NCI-H226 (cell line): ENCODE results near the gene CLCNKB.
"Not testable (repeated sequence)": the region's sequence is repeated elsewhere in the genome, so short reads cannot be mapped to it uniquely, and the experiment has no call there.

Experiments
- DNase-seq: peaks from one replicate; pipeline ENCODE4 v3.0.0-alpha.2; 2015

The CLCNKB gene

DNA sequence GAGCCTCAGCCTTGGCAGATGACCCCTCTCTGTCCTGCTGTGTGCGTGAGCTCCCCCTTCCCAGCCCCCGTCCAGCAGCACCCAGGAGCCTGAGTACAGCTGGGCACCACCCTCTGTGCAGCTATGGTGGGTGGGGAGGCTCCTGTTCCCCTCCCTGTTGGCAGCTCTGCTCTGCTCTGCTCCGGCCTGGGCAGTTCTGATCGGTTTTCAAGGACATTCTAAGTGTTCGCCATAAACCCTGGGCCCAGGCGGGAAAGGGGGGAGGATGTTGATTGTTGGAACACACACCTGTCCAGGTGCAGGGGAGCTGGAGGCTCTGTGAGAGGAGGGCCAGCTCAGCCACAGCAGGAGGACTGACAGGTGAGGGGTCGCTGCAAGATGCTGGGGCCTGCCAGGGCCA is at the start of gene CLCNKB:
CLCNKB (plus strand) TSS at position 262 of the 400 bp plus-strand sequence. CDS start 711 bp downstream, outside the sequence.
- DNase-seq = no peak

DNA sequence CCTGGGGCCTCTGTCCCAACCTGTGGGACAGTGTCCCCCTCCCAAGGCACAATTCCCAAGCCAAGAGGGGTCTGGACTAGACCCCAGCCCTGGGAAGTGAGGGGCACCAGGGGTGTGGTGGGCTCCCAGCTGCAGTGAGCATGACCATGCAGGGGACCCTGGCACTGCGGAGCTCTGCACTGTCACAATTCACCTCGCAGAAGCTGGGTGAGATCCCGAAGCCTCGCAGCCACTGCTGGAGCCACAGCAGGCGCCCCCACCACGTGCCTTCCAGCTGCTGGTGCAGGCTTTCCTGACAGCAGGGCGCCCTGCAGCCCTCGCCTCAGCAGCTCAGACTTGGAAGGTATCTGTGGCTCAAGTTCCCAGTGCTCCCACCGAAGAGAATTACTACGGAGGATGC is 49.5 kb upstream of the CLCNKB start:
- no peak for DNase-seq

- peak; percentile 22 for DNase-seq
Measured at GRCh38 chr1:15994590-15995351, 48.8 kb upstream of the CLCNKB start.

- no peak for DNase-seq
Measured at GRCh38 chr1:15997076-15997585, 46.5 kb upstream of the CLCNKB start.

GRCh38 chr1:15997637-15998280 is 45.8 kb upstream of the CLCNKB start:
- DNase-seq = no peak

DNA sequence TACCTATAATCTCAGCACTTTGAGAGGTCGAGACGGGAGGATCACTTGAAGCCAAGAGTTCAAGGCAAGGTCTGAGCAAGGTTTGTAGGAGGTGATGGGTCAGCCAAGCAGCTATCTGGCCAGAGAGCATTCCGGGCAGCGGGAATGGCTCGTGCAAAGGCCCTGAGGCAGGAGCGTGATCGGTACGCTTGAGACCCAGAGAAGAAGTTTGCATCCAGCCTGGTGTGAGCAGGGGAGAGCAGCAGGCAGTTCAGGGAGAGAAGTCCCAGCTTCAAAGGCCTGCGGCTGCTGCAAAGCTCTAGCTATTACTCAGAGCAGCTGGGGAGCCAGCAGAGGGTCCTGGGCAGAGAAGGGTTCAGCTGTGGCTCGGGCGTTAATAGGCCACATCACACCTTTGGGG is 44.7 kb upstream of the CLCNKB start:
- no peak for DNase-seq

- not testable (repeated sequence) for DNase-seq
Measured at GRCh38 chr1:16001274-16001673, 42.3 kb upstream of the CLCNKB start.

- no peak for DNase-seq
Measured at GRCh38 chr1:16005597-16005996, 38.0 kb upstream of the CLCNKB start.

- DNase-seq = no peak
Measured at GRCh38 chr1:16006010-16006409, 37.6 kb upstream of the CLCNKB start.

GRCh38 chr1:16006552-16007485 is 36.8 kb upstream of the CLCNKB start:
- peak; percentile 26 for DNase-seq

DNA sequence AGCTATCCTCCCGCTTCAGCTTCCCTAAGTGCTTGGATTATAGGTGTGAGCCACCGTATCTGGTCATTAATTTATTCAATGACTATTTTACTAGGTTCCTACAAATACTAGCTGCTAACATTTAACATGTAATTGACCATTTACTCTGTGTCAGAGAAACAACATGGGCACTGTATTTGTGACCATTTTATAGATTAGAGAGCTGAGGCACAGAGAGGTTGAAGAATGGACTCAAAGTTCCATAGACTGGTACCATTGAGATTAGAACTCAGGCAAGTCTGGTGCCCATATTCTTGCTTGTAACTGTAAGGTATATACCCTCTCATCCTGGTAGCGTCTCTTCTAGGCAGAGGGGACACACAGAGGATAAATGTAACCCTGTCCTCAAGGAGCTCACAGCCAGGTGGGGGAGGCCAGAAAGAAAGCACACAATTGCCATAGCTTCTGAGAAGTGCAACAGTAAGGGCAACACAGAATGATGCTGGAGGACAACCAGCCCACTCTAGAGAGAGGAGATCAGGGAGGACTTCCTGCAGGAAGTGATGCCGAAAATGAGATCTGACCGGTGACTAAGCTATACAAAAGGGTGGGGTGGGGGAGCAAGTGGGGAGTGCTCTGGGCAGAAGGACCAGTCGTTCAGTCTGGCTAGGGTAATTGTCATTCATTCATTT is 35.8 kb upstream of the CLCNKB start:
- DNase-seq = no peak

DNA sequence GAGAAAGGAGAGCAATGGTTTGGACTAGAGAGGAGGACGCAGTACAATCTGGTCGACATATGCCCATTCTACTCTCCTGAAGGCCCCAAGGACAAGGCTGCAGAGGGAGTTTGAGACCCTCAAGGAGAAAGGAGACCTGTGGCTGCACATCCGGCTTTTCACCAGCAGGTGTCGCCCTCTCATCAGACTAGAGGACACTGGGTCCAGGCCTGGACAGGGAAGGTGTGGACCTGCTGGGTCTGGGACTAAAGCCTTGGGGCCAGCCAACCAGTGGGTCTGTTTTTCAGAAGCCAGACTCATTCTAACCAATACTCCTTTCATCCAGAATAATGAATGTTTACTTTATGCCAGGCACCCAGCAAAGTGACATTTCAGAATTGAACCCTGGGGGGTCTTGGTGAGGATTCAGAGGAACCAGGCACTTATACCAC is 34.5 kb upstream of the CLCNKB start:
- DNase-seq = peak; percentile 62

DNA sequence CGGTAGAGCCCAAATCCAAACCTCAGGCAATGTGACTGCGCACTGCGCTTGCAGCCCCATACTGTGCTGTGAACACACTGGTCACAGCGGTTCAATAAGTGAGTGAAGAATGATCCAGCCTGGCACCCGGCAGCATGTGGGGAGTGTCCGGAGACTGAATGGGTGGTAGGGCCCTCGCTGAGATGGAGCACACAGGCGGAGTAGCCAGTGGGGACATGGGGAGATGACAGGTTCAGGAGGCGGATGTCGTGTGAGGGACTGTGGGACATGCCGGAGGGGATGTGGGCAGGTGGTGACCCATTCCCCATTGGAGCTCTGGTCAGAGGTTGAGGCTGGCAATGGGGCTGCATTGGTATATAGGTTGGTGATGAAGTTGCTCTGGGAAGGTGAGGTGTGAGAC is 33.9 kb upstream of the CLCNKB start:
- DNase-seq = no peak

GRCh38 chr1:16010837-16011236 is 32.7 kb upstream of the CLCNKB start:
- DNase-seq = no peak

DNA sequence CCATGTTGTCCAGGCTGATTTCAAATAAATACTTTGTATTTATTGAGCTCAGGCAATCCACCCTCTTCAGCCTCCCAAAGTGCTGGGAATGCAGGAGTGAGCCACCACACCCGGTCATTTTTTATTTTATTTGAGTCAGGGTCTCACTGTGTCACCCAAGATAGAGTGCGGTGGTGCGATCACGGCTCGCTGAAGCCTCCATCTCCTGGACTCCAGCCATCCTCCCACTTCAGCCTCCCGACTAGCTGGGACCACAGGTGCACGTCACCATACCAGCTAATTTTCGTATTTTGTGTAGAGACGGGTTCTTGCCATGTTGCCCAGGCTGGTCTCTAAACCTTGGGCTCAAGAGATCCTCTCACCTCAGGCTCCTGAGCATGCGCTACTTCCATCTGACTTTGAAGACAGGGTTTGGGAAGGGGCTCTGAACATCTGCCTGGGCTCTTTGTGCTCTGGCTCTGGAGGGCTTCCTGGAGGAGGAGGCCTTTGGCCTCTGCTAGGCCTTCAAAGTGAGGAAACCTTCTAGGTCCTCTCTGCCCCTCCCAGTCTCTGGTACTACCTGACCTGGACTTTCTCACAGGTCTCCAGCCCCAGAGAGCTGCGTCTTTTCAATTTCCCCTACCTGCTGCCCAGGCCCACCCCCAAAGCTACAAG is 31.5 kb upstream of the CLCNKB start:
- no peak for DNase-seq

GRCh38 chr1:16012590-16013219 is 30.9 kb upstream of the CLCNKB start:
- DNase-seq = peak; percentile 55

DNA sequence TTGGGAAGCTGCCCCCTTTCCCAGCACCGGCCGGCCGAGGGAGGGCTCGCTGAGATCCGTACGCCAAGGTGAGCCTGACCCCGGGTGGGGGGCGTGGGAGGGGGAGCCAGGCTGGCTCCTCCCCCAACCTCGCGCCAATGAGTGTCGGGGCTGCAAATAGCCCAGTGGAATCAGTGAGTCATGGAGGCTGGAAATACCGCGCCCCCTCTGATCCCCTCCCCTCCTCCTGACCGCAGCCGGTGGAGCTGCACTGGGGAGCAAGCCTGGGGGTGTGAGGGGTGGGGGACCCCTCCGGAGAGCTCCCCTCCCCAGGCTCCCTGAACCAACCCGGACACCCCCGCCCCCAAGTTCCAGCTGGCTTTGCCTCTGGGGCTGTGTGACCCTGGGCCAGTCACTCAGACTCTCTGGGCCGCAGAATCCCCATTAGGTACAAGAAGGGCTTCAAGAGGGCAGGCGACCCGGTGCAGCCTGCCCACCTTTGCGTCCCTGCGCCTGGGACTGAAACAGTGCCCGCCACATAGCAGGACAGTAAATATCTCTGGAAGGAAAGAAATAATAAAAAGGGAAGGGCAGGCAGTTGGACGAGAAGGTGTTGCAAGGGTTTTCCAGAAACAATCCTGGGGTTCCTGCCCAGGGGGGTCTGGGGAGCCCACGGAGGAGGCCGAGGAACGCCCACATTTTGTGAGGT is 30.2 kb upstream of the CLCNKB start:
- peak; percentile 66 for DNase-seq

DNA sequence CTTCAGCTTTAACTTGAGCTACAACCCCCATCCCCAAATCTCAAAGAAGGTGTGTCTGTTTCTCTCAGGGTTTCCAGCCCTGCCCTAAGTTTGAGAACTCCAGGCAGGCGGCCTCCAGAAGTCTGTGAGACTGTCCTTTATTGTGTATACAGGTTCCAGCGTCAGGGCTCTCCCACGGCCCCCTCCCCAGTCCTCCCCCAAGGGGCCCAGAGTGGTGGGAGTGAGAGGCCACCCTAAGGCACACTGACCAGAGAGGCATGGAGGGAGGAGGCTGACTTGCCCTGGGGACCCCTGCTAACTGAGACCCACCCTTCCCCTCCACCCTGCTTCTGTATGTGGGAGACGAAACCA is 29.7 kb upstream of the CLCNKB start:
- DNase-seq = no peak

DNA sequence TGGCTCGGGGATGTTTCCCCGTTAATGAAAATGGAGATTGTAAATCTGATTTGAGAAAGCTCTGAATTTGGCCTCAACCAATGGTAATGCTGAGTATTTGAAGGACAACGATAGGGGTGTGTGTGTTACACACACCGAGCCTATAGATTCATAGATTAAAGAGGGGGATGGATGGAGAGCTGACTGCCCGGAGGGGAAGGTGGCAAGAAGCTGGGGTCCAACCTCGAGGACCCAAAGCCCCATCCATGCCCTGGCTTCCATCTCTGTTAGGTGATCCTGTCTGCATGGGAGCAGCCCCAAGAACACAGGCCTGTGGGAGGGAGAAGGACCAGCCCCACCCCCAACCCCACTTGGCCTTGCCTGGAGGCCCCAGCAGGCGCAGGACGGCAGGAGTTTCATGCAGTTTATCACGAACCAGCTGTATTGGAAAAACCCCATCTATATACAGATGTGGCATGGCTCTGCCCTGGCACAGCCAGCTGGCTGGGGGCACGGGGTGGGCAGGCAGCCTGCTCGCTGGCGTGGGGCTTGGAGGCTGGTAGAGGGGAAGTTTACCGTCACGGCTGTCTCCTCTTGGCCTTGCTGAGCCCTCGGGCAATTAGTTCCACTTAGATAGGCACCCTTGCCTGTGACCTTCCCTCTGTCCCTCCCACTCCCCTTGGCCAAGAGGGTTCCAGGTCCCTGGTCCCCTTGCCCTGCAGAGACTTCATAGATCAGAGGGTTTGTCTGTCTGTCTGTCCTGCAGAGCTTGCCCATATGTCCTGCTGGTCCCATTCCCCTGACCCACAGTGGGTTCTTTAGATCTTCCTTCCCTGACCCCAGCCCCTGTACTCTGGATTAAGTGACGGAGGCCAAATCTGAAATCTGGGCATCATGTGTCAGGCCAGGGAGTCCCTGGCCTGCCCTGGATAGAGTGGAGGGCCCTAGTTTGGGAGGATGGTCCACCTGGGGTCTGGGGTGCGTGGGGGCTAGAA is 28.8 kb upstream of the CLCNKB start:
- no peak for DNase-seq

- DNase-seq = no peak
Measured at GRCh38 chr1:16015491-16015890, 28.1 kb upstream of the CLCNKB start.
